GM19468 (cell line): ENCODE results near the gene MS4A1.
"Not testable (repeated sequence)": the region's sequence is repeated elsewhere in the genome, so short reads cannot be mapped to it uniquely, and the experiment has no call there.

Experiments used
- ATAC-seq: cut with Tn5 transposase; IDR thresholded peaks from one replicate; pipeline ENCODE4 v1.9.1; 2021; ENCODE audit warnings: mild to moderate bottlenecking, moderate library complexity, moderate number of reproducible peaks; ENCODE audit not compliant: unreplicated experiment; ENCODE audit errors: extremely low read depth

MS4A1 gene

GRCh38 chr11:60500276-60500910, 44.7 kb downstream of the MS4A1 start:
- no peak for ATAC-seq

- no peak for ATAC-seq
These were observed 46.7 kb downstream of the MS4A1 start for GRCh38 chr11:60502221-60502775.

DNA sequence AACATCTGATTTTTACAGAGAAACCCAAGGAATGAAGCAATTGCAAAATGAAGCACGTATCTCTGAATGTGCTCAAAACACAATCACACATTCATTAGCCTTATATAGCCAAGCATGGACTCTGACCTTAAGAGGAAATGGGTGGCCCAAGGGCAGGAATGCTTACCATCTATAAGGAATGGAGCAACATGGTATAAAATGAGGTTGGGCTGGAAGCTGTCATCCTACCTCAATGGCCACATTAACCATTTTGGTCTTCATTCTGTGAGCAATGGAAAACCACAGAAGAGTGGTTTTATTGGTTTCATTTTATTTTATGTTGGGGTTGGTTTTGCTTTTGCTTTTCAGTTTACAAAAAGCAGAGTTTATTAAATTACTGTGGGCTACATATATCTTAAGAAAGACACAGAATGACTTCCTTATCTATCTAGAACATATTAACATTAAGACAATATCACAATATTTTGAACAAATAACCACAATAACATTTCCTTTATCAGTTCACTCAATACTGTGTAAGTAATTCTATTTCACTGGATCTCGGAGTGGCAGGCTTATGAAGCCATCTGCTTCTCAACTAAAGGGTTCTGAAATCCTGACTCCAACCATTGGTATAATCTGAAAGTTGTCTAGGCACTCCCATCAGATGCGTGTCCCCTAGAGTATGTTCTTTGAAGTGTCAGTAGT, 48.7 kb downstream of the MS4A1 start:
- ATAC-seq, result no peak

DNA sequence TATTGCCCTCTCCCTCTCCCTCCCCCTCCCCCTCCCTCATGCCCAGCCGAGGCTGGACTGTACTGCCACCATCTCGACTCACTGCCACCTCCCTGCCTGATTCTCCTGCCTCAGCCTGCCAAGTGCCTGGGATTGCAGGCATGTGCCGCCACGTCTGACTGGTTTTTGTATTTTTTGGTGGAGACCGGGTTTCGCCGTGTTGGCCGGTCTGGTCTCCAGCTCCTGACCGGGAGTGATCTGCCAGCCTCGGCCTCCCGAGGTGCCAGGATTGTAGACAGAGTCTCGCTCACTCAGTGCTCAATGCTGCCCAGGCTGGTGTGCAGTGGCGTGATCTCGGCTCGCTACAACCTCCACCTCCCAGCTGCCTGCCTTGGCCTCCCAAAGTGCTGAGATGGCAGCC, 54.0 kb downstream of the MS4A1 start:
- not testable (repeated sequence) for ATAC-seq

DNA sequence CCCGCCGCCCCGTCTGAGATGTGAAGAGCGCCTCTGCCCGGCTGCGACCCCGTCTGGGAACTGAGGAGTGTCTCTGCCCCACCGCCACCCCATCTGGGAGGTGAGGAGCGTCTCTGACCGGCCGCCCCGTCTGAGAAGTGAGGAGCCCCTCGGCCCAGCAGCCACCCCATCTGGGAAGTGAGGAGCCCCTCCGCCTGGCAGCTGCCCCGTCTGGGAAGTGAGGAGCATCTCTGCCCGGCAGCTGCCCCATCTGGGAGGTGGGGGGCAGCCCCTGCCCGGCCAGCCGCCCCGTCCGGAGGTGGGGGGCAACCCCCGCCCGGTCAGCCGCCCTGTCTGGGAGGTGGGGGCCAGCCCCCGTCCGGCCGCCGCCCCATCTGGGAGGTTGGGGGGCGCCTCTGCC, 54.6 kb downstream of the MS4A1 start:
- not testable (repeated sequence) for ATAC-seq

DNA sequence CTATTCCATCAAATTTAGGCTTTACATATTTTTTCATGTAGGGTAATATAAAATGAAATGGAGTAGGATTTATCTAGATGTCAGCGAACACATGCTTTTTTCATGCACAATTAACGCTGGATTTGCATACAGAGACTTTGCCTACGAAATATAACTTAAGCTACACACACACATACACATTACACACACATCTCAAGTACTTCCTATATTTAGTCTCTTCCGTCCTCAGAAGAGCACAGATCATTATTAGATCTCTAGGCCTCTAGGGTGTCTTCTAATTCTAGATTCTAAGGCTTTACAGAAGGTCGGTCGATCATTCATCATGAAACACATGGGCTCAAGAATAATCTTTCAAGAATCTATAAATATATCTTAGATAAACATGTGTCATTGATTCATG, 55.7 kb downstream of the MS4A1 start:
- no peak for ATAC-seq

GRCh38 chr11:60512651-60513225, 57.1 kb downstream of the MS4A1 start:
- no peak for ATAC-seq

GRCh38 chr11:60513496-60514460, 58.1 kb downstream of the MS4A1 start:
- ATAC-seq, result no peak

DNA sequence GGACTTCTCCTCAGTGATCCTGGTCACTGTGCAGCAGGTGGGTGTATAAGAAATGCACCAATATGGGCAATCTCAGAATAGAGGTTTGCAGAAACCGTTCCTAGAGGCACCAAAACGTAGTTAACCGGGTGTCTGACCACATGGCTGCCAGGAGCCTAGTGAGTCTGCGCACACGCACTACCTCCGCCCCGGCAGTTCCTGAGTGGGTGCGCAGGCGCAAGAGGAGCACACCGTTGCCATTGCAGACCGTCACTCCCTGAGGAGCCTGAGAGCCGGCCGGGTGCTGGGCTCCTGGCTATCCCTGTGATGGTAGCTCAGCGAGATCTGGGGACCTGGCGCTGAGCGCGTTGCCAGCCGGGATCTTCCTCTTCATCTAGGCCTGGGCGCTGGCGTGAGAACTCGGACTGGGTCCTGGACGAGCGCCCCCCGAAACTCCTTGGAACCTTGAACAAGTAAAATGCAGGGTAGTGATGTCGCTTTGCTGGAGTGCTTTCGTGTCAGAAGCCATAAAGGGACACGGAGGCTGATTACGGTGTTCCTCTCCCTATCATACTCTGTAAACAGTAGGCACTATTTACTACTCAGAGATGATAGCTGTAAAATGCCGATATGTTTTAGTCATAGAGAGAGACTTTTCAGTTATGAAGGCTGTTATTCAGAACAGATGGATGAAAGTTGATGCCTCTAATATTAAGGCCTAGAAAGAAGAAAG, 59.7 kb downstream of the MS4A1 start, which contains the start of gene MS4A13:
MS4A13 (plus strand) TSS at position 249 of the 712 bp plus-strand sequence. CDS start 2,692 bp downstream, outside the sequence.
- ATAC-seq, result no peak
